Measurements from ENCODE around the gene NLGN4Y. TPM values are rescaled to one million over a fixed set of nuclear protein-coding genes. Genes with fewer than 3 reads are reported as not detected.

NLGN4Y gene
- 10 to 100 TPM in 2 of 10 donors, 1 to 10 TPM in 4, under 1 TPM in 3, not detected in 1; 0.03 to 11.4 (median 8.4) TPM for polyA plus RNA-seq (ENCODE audit: insufficient read length in 10 of 10)
- long read RNA-seq, donor 1, result 0 reads
- long read RNA-seq, donor 2, partial matches to known transcripts, result 0 of 1 reads
- long read RNA-seq, donor 2, other reads (novel, unspliced or antisense), result 0 of 1 reads
- long read RNA-seq, donor 3, result 0 reads
- long read RNA-seq, donor 4, result 0 reads
- long read RNA-seq, donor 5, partial matches to known transcripts, result 0 of 3 reads
- long read RNA-seq, donor 5, other reads (novel, unspliced or antisense), result 0 of 3 reads
- long read RNA-seq, donor 6, full-length matches to known transcripts, result 1 of 1 reads
- long read RNA-seq, donor 6, partial matches to known transcripts, result 0 of 1 reads
- long read RNA-seq, donor 6, other reads (novel, unspliced or antisense), result 0 of 1 reads
- long read RNA-seq, donor 7, full-length matches to known transcripts, result 2 of 2 reads
- long read RNA-seq, donor 7, partial matches to known transcripts, result 0 of 2 reads
- long read RNA-seq, donor 7, other reads (novel, unspliced or antisense), result 0 of 2 reads
- long read RNA-seq, donor 8, result 0 reads
- long read RNA-seq, donor 9, result 0 reads

DNA sequence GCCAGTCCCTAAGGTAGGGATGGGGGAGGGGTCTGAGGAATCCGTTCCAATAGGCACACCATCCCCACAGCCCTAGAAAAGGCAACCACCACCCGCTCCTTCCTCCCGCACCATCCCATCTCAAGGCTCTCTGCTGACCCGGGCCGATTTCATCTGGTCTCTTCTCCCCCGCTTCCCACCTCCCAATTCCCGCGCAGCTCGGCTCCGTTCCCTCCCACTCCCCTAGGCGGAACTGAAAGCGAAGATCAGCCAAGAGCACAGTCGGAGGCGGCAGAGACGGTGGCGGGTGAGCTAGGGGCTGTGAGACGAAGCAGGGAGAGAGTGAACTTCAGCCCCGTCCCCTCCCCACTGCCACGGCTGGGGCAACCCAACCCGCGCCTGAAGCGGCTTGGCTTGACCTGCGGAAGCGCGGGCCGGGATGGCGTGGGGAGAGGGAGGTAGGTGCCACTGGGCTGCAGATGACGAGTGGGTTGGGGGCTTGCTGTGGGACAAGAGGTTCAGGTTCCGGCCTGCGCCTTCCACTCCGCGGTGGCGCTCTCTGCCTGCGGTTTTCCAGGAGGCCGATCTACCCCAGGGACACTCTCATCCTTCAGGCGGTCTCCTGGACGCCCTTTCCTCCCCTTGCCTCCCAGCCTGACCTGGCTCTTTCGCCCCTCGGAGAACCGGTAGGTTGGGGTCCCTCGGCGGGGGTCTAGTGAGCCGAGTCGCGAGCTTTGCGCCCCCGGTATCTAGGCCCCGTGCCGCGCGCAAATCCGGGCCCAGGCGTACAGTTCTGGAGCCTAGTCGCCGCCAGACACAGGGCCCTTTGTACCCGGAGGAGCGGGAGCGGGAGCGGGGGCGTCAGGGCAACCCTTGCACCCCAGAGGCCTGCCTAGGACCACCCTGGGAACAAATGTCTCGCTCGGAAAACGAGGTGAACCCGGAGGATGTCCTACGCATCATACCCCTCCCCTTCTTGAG is at the start of gene NLGN4Y:
NLGN4Y (plus strand) TSS at position 258 of the 960 bp plus-strand sequence. CDS start 97,591 bp downstream, outside the sequence.
- peak in 2 of 3 donors; percentile 30 to 86 for DNase-seq

GRCh38 chrY:14485935-14486334 is 38.4 kb upstream of the NLGN4Y start:
- no peak for DNase-seq

GRCh38 chrY:14490226-14490625 is 34.1 kb upstream of the NLGN4Y start:
- no peak for DNase-seq

DNA sequence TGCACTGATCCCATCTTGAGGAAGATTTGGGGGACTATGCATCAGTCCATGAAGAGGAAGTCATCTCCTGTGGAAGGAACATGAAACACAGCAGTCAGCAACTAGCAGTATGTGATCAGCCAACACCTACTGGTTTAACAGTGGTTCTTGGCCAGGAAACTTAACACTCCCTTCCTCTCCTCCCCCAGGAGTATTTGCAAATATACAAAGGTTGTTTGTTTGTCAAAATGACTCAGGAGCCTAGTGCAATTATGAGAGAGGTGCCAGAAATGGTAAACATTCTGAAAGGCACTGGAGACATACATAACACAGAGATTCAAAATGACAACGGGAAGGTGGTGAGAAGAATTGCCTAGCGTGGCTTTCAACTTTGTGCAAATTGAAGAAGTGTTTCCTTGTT is 26.3 kb upstream of the NLGN4Y start:
- DNase-seq, result no peak

GRCh38 chrY:14504592-14504991 is 19.7 kb upstream of the NLGN4Y start:
- no peak for DNase-seq

DNA sequence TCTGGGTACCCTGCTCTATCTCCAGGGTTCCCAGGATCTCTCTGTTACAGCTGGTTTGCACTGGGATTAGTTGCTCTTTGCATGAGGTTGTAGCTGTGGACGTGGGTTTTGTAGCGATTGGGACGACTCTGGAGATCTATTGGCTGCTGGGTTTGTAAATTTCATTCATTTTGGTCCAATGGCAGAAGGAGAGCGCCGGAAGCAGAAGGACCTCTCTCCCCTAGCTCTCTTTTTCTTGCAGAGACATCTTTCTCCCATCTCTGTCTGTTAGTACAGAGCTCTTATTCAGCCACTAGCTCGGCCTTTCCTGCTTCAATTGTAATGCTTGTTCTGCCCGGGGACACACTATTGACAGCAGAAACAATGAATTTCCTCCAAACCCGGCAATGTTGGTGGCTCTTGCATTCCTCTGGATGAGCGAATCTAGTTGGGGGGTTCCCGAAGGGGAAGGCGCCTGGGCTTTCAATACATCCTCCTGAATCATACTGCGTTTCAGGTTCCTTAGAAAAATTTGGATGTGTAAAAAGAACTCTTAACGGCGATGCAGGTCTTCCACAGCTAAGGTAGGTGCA is 1.9 kb upstream of the NLGN4Y start:
- peak in 1 of 3 donors; percentile 51 for DNase-seq

DNA sequence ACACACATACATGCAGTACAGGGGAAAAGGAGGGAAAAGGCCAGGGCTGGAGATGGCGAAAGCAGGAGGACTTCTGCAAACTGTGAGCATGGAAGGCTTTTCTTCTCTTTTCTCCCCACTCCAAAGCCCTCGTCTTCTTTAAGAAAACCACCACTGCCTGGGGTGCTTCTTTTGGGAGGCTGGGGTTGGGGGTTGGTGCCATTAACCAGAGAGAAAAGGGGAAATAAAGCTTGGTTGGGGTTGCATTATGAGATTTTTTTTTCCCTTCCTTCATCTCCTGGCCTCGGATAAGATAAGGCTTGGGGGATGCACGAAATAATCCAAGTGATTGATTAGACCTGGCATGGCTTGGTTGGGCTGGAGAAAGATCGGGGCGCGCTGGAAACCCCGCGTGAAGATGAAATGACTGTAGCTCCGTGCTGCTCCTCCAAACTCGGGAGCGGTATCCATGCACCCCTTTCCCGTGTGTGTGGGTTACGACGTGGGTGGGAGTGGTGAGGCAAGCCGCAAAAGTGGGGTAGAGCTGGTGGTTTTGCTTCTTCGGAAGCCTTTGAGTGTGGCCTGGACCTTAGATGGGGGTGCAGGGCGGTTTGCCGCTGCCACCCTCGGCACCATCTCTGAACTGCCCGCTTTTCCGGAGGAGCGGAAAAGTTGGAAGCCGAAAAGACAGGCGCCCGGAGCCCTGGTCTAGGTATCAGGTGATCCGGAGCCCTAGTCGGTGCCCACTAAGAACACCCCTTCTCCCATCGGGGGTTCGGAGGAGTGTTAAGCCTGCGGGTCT is 648 bp upstream of the NLGN4Y start:
- peak in 1 of 3 donors; percentile 11 for DNase-seq

DNA sequence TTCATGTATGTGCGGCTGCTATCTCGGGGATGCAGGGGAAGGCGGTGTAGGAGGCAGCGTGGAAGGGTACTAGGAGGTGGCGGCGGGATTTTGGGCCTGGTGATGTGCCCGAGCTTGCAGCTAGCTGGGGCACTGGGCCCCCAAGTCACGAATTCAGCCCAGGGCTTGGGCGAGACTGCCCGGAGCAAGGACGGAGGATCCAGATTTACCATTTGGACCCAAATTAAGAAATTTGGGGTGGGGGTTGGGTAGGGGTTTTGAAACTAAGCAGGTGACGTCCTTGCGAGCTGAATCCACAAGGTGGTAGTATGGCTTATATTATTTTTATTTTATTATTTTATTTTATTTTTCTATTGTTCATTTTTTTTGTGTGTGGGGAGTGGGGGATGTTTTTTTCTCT is 986 bp downstream of the NLGN4Y start:
- DNase-seq, result peak in 1 of 3 donors; percentile 66

GRCh38 chrY:14528361-14528760 is 4.0 kb downstream of the NLGN4Y start:
- DNase-seq, result no peak

GRCh38 chrY:14536703-14537102 is 12.4 kb downstream of the NLGN4Y start:
- no peak for DNase-seq

- DNase-seq, result no peak
Measured at GRCh38 chrY:14543506-14543905, 19.2 kb downstream of the NLGN4Y start.

GRCh38 chrY:14581294-14581693 is 57.0 kb downstream of the NLGN4Y start:
- DNase-seq, result peak in 1 of 3 donors; percentile 3

GRCh38 chrY:14586725-14587124 is 62.4 kb downstream of the NLGN4Y start:
- peak in 1 of 3 donors; percentile 1 for DNase-seq

GRCh38 chrY:14601372-14601771 is 77.0 kb downstream of the NLGN4Y start:
- DNase-seq, result no peak

DNA sequence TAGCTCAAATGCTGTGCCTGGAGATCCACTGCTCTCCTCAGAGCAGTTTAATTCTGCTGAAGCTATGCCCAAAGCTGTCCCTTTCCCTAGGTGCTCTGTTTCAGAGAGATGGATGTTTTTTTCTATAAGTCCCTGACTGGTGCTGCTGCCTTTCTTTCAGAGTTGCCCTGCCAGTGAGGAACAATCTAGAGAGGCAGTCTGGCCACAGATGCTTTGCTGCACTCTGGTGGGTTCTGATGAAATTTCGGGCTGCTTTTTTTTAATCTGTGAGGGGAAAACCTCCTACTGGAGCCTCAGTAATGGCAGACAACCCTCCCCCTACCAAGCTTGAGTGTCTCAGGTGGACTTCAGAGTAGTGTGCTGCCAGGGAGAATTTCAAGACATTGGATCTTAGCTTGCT is 93.3 kb downstream of the NLGN4Y start:
- no peak for DNase-seq

DNA sequence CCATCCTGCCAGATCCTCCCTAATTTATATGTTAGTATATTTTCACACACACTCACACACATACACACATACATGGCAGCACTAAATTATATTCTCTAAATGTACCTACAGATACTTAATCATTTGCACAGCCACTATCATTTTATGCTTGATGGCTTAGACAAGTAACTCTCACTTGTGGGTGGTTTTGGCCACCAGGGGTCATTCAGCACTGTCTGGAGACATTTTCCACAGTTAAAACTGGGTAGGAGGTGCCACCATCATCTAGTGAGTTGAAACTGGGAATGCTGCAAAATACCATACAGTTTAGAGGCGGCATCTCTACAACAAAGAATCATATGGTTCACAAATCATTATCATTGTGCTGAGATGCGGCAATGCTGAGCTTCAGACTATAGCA is 94.2 kb downstream of the NLGN4Y start:
- DNase-seq, result no peak

DNA sequence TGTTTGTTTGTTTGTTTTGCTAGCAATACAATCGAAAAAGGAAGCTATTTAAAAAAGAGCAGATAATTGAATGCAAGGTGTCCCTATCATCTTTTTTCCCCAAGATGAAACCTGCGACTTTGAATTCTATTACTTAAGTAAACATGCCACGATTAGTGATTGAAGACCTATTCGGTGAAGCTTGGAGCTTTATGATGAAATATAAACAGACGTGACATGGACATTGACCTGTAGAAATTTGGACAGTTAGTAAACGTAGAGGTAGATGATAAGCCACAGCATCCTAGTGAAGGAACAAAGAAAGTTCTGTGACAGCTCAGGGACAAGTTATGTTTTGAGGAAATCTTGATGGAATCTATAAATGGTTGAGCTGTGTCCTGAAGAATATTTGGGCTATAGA is 103.9 kb downstream of the NLGN4Y start:
- no peak for DNase-seq

DNA sequence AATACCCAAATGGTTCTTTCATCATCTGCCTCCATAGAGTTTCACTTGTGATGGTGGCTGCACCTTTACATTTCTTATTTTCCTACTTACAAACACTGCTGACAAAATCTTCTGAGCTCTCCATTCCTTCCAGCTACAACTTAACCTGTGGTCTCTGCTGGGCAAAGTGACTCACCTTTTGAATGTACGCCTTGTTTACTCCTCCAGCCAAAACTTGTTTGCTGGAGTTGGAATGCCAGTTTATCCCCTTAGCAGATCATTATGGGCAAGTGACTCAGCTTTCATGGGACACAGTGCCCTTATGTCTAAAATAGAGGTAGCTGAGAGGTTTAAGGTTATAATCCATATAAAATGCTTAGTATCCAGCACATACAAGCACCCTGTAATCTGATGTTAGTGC is 107.3 kb downstream of the NLGN4Y start:
- no peak for DNase-seq

GRCh38 chrY:14633718-14634117 is 109.4 kb downstream of the NLGN4Y start:
- DNase-seq, result no peak

DNA sequence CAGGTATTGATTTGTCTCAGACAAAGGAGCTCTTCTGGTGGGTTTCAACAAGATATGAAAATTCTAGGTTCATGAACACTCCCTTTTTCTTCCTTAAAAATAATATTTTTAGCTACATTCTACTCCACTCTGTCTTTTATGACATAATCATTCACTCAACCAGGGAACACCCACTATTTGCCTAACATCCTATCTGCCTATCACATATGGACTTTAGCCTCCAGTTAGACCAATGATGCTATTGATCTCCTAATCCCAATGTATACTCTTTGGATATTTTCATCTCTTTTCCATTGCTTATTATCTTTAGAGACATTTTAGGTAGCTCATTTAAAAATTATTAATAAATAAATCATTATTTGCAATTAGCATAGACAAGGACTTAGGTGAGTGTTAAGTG is 110.6 kb downstream of the NLGN4Y start:
- no peak for DNase-seq

DNA sequence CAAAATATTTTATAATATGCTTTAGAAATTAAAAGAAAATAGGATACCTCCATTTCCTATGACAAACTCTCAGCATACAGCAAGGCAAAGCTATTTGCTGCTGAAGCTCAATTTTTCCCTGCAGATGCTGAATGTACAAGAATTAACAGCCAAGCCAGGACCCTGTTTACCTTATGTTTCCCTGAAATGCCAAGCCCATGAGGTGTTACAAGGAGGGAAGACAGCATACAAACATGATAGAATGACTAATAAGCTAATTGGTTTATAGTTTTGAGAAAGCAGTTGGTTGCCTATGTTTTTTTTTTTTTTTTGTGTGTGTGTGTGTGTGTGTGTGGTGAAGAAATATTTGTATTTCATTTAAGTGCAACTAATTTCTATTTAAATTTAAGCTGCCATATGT is 113.2 kb downstream of the NLGN4Y start:
- DNase-seq, result no peak
